Gastroesophageal sphincter (tissue), 3 donors: Measurements from ENCODE around the gene ASPG.

ENCODE experiments used
- CTCF ChIP-seq, 4 experiments: fragments of 200-600 bp in 2 of 4; fragments of 450-650 bp in 2 of 4; sonication (generic) in 1 of 4; IDR thresholded peaks; one replicate each; pipeline ENCODE4 v1.5.1; 2017 to 2019; ENCODE audit warnings: antibody characterized with exemption in 4 of 4, mild to moderate bottlenecking in 2 of 4, moderate library complexity in 2 of 4
- POLR2A ChIP-seq, 2 donors: fragments of 450-650 bp; IDR thresholded peaks; one replicate each; pipeline ENCODE4 v1.6.1; 2017; ENCODE audit warnings: antibody characterized with exemption in 2 of 2, mild to moderate bottlenecking in 2 of 2, moderate library complexity in 1 of 2

GRCh38 chr14:104072586-104072985 lies 12.9 kb upstream of the ASPG start:
- TF ChIP-seq CTCF (IDR thresholded peaks at IDR 0.05) (no peak), POLR2A (IDR thresholded peaks at IDR 0.05) (no peak)
